Activated T-cell treated with anti-CD3 and anti-CD28 coated beads for 24 hours (primary cell): ENCODE results near the gene PLXDC2.
"Not testable (repeated sequence)": the region's sequence is repeated elsewhere in the genome, so short reads cannot be mapped to it uniquely, and the experiment has no call there.

Source experiments
- DNase-seq: peaks from one replicate; pipeline ENCODE4 v3.0.0-alpha.2; 2020; ENCODE audit warnings: low read depth

The PLXDC2 gene

GRCh38 chr10:19816411-19817230, at the start of gene PLXDC2:
Gene PLXDC2, plus strand, starts transcription at chr10:19816432.
- DNase-seq = no peak

- no peak for DNase-seq
Measured at GRCh38 chr10:19767876-19768275, 48.4 kb upstream of the PLXDC2 start.

DNA sequence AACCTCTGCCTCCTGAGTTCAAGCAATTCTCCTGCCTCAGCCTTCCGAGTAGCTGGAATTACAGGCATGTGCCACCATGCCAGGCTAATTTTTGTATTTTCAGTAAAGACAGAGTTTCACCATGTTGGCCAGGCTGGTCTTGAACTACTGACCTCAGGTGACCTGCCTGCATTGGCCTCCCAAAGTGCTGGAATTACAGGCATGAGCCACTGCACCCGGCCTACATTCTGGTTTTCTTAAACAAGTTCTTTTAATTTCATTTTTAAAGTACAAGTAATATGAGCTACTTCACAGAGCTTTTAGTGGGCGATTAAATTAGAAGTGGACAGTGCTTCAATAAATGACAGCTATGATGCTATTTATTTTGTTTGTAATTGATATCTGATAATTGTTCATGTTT, 46.4 kb upstream of the PLXDC2 start:
- not testable (repeated sequence) for DNase-seq

GRCh38 chr10:19772972-19773371, 43.3 kb upstream of the PLXDC2 start:
- no peak for DNase-seq

DNA sequence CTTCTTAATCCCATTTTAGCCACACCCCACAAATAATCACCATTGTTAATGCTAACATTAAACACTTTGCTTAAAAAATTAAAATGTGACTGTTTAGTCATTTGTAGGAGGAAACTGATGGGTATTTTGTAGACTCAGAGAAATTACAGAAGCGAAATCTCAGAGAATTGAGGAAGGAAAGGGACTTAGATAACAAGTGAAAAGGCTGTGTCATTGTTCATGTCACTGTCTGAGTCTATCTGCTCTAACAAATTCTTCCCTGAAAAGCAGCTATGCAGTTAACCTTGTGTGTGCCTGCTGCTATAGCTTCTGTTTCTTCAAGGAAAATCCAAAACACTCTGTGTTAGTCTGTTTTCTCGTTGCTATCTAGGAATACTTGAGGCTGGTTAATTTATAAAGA, 40.9 kb upstream of the PLXDC2 start:
- DNase-seq = no peak

DNA sequence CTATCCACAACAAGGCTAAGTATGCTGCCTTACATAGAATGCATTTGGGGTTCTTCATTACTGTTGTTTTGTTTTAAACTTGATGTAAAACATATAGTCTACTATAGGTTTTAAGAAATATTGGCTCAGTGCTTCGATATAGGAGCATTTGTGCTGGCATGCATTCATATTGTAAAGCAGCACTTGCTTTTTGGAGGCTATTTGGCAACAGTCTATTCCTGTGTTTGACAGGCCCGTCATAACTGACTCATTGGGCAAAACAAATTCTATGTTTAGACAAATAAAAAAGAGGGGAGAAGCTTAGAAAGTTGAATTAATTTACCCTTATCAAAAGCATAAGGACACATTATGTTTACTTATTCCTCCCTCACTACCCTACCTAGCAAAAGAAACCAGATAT, 38.4 kb upstream of the PLXDC2 start:
- DNase-seq = no peak

GRCh38 chr10:19778996-19779395, 37.2 kb upstream of the PLXDC2 start:
- DNase-seq = no peak

GRCh38 chr10:19782430-19783089, 33.7 kb upstream of the PLXDC2 start:
- no peak for DNase-seq

- no peak for DNase-seq
Measured at GRCh38 chr10:19783721-19784120, 32.5 kb upstream of the PLXDC2 start.

DNA sequence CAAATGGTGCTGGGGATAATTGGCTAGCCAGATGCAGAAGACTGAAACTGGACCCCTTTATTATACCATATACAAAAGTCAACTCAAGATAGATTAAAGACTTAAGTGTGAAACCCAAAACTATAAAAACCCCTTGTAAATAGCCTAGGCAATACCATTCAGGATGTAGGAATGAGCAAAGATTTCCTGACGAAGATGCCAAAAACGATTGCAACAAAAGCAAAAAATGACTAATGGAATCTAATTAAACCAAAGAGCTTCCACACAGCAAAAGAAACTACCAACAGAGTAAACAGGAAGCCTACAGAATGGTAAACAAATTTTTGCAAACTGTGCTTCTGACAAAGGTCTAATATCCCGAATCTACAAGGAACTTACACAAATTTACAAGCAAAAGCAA, 30.9 kb upstream of the PLXDC2 start:
- no peak for DNase-seq

DNA sequence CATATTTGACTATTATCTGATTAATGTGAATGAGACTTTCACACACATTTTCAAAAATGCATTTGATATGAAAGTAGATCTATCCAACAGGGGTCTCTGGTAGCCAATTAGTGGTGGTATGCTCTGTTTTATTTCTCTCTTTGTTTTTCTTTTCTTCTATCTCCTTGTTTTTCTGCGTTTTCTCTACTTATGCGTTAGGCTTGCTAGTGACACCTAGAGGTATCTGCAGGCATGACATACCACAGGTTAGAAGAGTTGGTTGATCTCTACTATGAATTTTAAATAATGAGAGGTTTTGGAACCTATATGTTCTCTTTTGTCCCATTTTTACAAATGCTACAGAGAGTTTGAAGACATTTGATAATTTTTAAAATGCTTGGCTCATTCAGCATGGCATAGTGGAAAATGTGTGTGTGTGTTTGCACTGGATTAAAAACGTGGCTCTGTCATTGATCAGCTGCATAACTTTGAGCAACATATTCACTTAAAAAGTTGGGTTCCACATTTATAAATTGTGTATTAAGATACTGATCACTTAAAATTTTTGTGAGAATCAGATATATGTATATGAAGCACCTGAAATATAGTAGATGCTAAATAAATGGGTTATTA, 28.1 kb upstream of the PLXDC2 start:
- DNase-seq = no peak

DNA sequence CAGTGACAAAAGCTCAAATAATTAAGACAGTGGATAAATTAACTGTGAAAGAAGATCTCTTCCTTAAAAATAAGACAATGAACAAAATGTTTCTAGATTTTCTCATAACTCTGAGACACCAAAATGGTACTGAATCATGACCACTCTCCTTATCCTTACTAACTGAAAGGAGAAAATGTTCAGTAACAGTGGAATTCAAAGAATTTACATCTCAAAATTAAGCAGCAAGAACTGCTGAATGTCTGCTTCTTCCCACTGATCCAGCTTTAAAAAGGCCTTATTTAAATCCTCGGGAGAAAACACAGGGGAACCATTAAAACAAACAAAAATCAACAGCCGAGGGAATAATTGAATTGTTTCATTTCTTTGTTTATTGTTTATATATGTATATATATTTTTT, 27.3 kb upstream of the PLXDC2 start:
- DNase-seq = no peak

DNA sequence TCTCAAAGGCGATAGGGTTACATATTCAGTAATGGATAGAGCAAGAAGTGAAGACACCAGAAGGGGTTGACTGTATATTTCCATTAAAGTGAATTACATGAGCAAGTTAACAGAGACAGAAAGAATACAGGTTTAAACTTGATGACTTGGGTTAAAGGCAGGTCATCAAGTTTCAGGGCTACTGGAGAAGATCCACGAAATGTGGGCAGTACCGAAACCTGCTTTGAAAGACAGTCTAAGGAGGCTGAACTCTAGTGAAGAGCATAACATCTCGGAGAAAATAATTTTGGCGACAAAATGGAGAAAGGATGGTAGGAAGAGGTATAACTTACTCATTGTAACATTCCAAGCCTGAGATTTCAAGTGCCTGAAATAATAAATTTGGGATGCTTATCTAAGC, 26.6 kb upstream of the PLXDC2 start:
- DNase-seq = no peak

GRCh38 chr10:19791032-19791431, 25.2 kb upstream of the PLXDC2 start:
- DNase-seq = no peak

DNA sequence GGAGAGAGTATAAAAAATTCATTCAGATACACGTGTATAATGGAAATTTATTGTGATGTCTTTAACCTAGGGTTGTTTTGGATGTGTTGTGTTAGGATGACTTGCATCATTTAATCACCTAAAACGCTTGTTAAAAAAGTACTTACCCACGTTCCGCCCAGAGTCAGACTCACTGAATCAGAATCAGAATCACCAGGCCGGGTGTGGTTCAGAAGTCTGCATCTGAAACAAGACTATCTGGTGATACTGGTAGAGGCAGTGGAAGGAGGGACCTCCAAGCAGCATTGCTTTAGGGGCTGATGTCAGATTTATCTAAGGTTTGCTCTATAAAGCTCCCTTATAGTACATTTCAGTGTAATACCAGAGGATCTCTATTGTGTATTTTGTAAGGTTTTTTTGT, 20.5 kb upstream of the PLXDC2 start:
- DNase-seq = no peak

DNA sequence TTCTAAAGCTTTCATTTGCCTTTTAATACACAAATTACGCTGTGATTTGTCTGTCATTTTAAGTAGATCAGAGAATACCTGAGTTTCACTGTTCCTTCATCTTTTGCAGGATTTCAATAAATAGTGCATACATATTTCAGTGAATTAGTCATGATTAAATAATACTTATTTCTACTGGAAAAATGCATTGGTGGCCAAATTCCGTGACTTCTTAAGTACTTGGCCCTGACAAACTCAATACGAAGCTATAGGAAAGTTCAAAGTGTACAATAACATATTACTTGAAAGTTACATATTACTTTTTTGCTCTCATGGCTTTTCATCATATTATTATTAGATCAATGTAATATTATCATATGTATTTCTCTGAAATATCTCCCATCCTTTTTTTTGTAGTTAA, 16.1 kb upstream of the PLXDC2 start:
- DNase-seq = no peak

- DNase-seq = no peak
Measured at GRCh38 chr10:19801369-19801768, 14.9 kb upstream of the PLXDC2 start.

GRCh38 chr10:19803676-19804075, 12.6 kb upstream of the PLXDC2 start:
- DNase-seq = no peak

- no peak for DNase-seq
Measured at GRCh38 chr10:19809481-19809880, 6.8 kb upstream of the PLXDC2 start.

DNA sequence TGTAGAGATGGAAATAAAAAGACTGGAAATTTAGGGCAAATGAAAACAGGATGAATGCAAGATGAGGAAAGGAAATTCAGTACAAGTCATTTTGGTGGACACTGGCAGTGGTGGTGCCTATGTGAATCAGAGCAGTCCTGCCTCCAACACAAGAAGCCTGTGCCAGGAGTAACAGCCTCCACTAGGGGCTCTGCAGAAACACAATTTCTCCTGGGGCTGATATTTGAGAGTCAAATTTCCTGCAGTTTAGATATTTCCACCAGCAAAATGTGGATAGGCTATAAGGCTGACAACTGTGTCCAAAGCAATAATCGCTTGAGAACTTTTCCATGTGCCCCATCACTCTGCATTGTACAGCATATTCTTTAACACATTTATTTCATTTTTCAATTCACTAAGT, 4.7 kb upstream of the PLXDC2 start:
- no peak for DNase-seq

- no peak for DNase-seq
Measured at GRCh38 chr10:19812976-19813375, 3.3 kb upstream of the PLXDC2 start.

GRCh38 chr10:19815036-19815730, 1.0 kb upstream of the PLXDC2 start:
- no peak for DNase-seq
